Activated T-cell treated with anti-CD3 and anti-CD28 coated beads for 4 hours (primary cell): Measurements from ENCODE around the gene CES5A.
"Not testable (repeated sequence)": the region's sequence is repeated elsewhere in the genome, so short reads cannot be mapped to it uniquely, and the experiment has no call there.

Source experiments
- DNase-seq: peaks from one replicate; pipeline ENCODE4 v3.0.0-alpha.2; 2020

The CES5A gene

DNA sequence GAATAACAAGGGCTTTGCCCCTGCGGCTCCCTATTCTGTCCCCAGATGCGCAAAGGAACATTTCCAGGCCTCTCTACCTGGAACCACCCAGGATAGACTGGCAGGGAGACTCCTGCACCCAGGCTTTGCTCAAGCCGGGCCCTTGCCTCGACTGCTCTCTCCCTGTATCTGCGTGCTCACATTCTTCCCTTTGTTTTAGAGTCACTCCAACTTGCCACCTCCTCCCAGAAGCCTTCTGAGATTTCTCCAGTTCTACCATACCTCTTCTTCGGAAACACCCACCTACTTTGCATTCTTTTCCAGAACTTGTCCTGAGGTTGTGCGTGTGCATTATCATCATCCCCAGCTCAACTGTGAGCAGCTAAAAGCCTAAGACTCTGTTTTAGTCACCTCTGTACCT, 3.0 kb downstream of the CES5A start:
- no peak for DNase-seq

DNA sequence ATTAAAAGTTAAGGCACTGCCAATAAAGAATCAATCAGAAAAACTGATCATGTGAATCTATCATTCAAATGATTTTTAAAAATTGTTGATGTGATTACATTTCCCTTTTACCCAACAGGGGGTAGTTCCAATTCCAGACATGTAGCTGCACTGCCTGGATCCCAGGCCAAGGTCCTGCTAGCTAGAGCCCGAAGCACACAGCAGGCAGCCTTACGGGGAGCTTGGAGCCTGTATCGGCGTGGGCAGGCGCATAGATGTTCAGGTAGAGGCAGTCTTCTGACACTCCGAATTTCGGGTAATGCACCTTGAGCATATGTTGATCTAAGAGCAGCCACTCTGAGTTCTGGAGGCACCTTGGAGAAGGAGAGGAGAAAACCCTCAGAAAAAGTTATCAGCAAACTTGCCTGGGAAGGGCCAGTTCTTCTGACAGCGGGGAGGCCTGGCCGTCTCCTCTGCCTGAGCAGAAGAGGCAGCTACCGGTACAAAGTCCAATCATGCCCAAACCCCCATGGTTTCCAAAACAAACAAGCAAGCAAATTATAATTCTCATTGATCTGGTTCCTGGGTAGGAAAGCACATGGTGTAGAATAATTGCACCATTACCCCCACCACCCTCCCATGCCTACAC, 3.6 kb downstream of the CES5A start:
- DNase-seq: no peak

DNA sequence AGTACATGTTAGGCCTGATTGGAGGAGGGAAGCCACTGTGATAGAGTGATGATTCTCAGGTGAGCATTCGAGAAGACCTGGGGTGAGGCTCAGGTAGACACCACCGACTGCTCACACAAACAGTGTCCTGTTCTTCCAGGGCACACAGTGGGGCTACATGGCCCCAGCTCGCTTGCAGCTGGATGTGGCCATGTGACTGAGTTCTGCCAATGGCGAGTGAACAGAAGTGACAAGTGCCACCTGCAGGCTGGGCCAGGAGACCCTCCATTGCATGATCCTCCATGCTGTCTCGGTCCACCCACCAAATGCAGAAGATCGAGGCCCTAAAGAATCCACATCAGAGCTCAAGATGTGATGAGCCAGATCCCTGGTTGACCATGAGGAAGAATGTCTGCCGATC, 6.2 kb downstream of the CES5A start:
- no peak for DNase-seq

DNA sequence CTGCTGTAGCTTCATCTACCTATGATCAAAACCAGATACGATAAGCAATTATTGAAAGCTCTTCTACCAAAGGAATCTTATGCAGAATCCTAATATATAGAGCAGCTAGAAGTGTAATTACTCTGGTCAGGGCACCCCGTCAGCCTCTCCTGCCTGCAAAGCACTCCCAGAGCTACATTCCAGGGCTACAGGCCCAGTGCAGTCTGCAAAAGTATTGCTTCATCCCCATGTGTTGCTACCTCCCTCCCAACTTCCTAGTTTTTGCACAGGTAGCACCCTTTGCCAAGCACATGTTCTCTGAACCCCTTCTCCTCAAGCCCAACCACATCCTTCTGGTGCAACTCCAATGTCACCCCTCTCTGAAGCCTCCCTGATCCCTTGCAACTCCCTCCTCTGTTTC, 7.0 kb downstream of the CES5A start:
- no peak for DNase-seq

DNA sequence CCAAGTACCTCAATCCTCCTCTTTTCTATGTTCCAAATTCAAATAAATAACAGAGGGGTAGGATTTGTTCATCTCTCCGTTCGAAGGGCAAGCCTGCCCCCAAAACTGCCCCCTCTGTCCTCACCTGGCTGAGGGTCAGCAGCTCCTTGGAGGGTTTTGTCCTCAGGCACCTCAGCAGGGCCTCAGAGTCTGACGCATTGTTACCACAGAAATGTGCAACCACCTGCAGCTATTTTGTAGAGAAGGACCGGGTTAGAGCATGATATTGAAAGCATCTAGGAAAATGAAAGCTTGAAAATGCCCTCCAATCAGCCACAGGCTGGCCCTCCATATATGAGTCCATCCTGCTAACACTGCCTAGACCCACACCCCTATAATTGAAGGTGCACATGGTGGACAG, 13.9 kb downstream of the CES5A start:
- DNase-seq: no peak

DNA sequence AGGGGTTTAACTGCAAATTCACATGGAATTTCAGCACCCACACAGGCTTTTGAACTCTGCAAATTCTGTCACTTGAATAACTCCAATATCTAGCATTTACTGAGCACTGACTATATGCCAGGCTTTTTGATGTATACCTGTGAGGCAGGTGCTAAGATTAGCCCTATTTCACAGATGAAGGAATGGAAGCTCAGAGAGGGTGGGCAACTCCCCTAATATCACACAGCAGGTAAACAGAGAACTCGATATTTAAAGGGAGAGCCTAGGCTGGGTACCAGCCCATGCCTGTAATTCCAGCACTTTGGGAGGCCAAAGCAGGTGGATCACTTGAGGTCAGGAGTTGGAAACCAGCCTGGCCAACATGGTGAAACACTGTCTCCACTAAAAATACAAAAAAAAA, 17.5 kb downstream of the CES5A start:
- DNase-seq: not testable (repeated sequence)

DNA sequence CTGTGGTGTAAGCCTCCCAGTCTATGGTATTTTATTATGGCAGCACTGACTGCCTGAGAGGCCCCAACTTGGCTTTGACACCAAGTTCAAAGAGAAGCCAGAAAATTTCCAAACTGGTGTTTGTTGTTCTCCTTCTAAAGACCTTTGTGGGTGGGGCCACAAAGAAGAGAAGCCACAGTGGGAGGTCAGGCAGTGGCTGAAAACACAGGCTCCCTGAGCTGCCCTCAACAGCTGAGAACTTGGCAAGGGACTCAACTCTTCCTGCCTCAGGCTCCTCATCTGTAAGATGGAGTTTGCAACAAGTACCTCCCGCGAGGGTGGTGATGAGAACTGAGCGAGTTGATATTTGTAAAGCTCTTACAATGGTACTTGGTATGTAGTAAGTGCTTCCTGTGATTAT, 18.2 kb downstream of the CES5A start:
- DNase-seq: no peak

DNA sequence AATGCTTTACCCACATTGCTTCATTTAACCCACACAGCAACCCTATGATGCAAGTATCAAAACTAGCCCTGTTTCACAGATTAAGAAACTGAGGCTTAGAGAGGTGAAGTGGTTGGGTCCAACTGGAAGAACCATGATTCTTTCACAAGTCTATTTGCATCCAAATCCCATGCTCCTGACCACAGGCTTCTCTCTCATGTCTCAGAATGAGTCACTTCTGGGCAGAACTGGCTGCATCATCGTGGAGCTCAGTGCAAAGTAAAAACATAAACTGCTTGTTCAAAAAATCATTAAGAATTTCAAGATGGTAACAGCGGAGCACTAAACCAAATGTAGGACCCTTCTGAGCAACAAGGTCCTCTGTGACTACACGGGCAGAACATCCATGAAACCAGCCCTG, 22.1 kb downstream of the CES5A start:
- DNase-seq: no peak

DNA sequence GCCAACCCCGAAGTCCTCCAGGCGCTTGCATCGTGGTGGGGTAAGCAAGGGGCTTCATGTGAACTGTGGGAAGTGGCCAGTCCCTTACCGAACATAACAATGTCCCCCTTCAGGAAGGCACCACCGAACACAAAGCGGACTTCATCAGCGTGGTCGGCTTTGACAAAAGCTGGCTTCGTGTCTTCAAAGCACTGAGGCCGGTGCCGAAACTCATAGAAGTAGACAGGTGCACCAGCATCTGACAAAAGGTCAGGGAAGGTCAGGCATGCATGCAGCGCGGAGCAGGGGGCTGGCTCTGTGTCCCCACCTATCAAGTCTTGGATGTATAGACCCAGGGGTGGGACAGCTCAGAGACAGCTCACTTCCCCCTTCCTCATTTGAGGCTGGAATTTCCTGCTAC, 25.6 kb downstream of the CES5A start:
- no peak for DNase-seq

DNA sequence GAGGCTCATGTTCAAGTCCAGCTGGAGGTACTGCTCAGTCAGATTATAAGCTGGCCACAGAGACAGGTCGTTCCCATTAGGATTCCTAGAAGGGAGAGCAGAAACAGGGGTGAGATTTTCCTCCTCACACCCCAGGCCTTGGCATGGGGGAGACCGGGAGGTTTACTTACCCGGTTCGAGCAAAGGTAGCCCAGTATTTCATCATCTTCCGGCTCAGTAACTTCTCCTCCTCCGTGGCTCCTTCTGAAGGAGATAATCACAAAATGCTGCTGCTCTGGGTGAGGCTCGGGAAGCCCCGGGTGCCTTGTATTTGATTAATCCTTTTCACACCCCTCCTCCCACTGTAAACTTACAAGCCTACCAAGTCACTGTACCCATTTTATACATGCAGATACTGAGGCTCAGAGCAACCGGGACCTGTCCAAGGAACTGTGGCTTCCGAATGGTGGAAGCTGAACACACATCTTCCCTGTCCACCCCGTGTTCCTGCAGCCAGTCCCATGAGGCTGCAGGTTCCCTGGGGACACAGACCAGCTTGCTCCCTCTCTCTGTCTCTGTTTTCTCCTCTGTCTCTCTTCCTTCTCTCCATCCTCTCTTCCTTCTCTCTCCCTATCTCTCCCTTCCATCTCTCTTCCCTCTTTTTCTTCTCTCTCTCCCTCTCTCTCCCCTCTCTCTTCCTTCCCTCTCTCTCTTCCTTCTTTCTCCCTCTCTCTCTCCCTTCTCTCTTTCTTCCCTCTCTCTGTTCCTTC, 28.4 kb downstream of the CES5A start:
- DNase-seq: no peak

DNA sequence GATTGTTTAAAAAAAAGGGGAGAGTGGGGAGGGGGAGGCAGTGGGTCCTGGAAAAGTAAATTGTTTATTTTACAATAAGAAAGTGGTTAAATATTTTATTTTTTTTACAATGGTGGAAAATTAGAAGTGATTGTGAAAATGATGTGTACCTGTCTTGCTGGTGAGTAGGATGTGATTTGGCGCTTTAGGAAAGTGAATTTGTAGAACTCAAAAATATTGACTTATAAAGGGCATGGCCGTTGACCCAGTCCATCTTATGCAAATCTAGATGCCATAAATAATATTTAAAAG, 32.1 kb downstream of the CES5A start:
- DNase-seq: no peak

DNA sequence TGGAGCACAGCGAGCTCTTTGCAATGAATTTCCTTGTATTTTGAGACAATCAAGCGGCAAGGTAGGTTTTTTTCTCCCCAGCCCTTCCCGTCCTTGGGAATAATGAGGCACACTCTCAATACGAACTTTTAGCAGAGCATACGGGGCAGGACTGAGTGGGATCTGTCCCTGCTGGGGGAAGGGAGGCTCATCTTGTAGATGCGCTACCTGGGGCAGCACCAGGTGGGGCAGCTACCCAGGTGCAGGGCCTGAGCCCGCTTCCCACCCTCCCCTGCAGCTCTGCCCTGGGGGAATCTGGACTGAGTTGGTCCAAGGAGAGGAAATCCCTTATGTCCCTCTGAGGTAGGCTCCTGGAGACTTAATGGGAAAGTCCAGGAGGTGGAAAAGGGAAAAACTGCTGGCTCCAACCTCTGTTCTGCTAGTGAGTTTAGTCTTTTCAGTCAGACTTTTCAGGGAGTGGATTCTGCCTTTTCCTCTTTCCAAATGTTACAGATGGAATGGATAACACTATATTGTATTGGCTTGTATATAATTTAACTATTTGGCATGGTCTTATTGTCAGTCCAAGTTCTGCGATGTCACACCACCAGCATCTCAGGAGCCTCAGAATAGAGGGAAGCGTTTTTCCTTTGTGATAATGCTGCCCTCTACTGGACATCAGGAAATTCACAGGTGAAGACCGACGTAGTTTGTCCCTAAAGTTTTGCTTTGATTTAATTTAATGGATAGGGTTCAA, 32.6 kb downstream of the CES5A start:
- DNase-seq: peak; percentile 19

DNA sequence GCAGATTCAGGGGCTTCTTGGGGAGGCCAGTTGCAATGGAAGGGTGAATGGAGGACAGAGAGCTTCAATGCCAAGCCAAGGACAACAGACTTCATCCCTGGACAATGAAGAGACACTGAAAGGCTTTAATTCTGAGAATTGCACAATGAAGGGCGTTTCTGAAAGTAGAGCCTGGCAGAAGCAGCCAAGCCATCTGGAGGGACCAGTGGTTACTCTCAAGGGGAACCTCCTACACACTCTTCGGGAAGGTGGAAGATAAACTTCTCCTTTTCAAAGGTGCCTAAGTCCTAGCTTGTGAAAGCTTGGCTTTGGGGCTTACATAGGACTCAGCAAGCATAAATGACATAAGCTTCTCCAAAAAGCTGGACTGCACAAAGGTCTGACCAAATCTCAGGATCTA, 36.1 kb downstream of the CES5A start:
- no peak for DNase-seq

DNA sequence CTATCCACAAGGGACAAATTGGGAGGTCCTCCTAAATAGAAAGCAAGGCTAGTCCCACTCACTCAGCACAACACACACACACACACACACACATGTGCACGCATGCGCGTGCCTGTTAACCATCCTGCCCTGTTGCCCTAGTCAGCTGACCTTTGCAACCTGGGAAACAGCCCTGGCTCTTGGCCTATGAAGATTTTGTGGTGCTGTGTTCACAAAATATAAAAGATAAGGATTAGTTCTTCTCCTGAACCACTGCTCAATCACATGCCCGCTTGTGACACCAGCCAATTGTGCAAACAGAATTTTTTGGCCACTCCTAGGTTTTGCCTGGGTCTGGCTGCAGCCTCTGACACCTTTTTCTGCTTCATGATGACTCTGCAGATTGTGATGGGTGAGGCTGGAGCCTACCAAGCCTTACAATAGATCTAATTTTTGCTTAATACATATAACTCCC, 39.0 kb downstream of the CES5A start:
- DNase-seq: no peak

DNA sequence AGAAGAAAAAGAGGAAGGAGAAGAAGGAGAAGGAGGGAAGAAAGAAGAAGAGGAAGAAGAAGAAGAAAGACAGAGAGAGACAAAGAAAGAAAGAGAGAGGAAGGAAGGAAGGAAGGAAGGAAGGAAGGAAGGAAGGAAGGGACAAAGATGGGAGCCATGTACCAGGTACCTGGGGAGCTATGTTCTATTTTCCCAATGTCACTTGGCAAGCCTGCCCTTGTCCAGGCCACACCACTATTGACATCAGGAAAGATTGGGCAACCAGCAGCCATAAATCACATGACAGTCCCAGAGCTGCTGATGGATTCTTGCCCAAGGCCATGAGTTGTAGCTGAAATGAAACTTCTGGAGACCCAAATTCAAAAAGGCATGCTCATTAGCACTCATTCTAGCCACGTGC, 39.6 kb downstream of the CES5A start:
- DNase-seq: no peak

DNA sequence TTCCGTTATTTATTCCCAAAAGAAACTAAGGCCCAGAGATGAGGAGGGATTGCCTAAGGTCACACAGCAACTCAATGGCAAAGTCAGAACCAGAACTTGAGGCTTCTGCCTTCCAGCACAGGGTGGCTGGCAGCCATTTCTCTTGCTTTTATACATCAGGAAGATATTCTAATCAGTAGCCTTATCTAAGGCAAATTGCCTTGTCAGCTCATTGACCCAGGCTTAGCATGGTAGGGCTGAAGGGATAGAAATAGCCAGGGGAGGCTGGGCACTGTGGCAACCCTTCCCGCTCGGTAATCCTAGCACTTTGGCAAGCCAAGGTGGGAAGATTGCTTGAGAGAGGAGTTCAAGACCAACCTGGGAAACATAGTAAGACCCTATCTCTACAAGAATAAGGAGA, 40.0 kb downstream of the CES5A start:
- not testable (repeated sequence) for DNase-seq

DNA sequence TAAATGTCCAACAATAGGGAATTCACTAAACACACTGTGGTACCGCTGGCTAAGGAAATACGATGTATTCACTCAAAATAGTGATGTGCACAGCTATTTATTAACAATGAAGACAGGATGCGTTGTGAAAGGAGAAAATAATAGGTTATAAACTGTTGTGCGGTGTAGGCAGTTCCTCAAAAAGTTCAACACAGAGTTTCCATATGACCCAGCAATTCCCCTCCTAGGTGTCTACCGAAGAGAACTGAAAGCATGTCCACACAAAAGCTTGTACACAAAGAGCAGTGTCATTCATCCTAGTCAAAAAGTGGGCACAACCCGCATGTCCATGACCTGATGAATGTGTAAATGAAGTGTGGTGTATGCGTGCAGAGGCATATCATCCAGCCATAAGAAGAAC, 41.1 kb downstream of the CES5A start:
- no peak for DNase-seq

DNA sequence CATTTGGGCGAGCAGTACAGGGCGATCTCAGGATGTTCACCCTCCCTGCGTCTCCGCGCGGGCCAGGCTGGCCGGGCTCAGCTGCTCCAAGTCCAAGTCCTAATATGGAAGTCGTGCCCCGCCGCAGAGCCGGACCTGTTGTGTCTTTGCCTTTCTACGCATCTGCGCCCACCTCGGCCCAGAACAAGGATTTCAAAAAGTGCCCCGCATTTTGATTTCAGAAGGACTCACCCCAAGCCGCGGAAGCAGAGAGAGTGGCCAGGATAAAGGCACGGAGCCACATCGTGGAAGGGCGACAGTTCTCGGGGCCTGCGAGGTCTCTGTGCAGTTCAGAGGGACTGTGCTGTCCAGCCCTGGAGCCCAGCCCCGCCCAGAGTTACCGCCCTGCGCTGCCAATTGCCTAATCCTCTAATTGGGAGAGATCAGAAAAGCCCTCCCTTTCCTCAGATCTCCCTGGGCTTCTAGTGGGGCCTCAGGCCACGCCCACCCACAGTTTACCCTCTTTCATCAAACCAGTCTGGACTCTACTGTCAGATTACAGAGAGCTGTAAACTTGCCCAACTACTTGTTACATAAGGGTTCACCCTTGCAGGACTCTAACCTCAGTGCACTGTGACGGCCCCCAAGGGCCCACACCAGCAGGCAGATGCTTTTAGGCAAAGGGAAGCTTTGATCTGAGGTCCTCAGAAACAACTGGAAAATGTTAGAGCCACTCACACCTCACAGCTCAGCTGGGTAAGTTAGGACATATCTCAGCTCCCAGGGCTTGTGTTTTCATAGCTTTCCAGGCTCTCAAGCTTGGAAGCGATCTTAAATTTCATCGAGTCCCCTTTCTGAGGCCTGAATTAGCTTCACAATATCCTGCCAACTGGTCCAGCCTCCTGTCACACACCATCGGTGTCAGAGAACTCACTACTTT, 42.1 kb downstream of the CES5A start, which contains the start of gene CES1:
TSS of gene CES1 (minus strand) at position 324 of the 919 bp plus-strand sequence. CDS start at position 283, 41 bp downstream.
- DNase-seq: no peak

DNA sequence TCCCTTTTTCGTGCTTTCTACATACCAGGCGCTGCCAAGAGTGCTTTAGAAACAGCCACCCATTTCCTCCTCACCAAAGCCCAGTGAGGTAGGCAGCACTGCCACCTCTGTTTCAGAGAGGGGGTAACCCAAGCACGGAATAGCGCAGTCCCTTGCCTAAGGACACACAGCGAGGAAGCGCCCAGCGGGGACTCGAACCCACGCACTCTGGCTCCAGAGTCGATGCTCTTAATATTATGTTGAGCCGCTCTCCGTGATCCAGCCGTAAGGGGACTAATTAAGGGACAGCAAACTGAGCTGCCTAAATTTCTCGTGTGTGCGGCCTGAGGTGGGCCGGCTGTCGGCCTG, 42.8 kb downstream of the CES5A start:
- no peak for DNase-seq

DNA sequence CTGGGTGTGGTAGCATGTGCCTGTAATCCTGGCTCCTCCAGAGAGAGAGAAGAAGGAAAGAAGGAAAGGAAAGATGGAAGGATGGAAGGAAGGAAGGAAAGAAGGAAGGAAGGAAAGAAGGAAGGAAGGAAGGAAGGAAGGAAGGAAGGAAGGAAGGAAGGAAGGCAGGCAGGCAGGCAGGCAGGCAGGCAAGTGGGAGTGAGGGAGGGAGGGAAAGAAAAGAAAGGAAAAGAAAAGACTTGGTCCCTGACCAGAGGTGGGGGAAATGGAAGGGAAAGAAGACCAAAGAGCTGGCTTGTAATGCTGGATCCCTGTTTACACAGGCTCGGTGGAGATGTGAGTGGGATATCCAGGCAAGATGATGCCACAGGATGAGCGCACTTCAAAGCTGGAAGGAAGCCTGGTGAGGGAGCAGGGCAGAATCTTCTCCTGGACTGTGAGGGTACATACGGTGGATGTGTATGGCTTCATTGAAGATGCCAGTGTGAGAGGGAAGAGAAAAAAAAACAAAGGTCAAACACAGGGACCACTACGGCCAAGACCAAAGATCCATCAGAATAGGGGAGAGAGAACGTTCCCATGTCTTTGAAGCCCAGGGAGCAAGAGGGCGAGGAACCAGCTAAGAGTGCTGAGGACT, 44.4 kb downstream of the CES5A start:
- no peak for DNase-seq

DNA sequence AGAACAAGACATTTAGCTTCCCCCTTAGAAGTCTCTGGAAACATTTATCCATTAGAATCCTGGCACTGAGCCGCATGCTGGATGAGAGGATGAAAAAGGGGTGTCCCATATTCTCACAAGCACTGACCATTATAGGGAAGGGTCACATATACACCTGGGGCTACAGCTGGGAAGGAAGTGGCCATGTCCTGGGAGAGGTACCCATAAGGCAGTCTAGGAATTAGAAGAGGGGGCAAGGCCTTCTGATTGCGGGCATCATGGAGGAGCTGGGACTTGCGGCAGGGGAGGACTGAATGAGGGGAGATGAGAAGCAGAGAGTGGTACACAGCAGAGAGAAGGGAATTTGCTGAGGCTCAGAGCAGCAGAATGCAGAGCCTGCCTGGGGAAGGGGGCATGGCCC, 45.9 kb downstream of the CES5A start:
- not testable (repeated sequence) for DNase-seq

DNA sequence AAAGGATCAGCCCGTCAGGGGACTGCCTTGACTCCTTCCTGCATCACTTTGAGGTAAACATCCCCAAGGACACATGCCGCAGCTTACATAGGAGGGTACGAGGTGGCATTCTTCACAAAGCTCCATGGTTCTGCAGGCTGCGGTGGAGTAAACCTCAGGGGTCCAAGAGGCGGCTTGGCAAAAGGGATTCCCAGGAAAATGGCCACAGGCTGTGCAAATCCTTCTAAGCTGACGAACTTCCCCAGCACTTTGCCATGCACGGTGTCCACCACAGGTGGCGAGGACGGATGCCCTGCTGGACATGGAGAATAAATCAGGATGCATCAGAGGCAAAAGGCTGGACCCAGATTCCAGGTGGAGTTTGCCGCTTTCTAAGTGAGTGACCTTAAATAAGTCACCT, 46.5 kb downstream of the CES5A start:
- no peak for DNase-seq
